Endothelial cell of umbilical vein (primary cell): Measurements from ENCODE around the gene C22orf42. TPM values are rescaled to one million over a fixed set of nuclear protein-coding genes. Genes with fewer than 3 reads are reported as not detected.

Experiments
- BruUV-seq: library from RNA; stranded (reverse); fragments of 400-500 nt; replicated peaks from 2 replicates; lab custom pipeline; 2021; lab: Mats Ljungman, UMichigan
- CTCF ChIA-PET: fragments of 300-600, 350-600 bp; sonication (Branson Sonifier 250); formaldehyde crosslinking; loops from one replicate; lab custom pipeline; 2021; ENCODE audit warnings: antibody characterized with exemption, inconsistent platforms; lab: Charles Lee
- POLR2A ChIA-PET: fragments of 300-600, 350-600 bp; sonication (Branson Sonifier 250); formaldehyde crosslinking; loops from one replicate; lab custom pipeline; 2021; ENCODE audit warnings: antibody characterized with exemption, inconsistent platforms; lab: Charles Lee
- DNase-seq: peaks from one replicate; pipeline ENCODE4 v3.0.0-alpha.2; 2011; ENCODE audit warnings: low read depth, low spot score
- FAIRE-seq: peaks from 2 replicates; lab custom pipeline; 2011; peaks lifted over from hg19 to GRCh38; lab: Jason Lieb, UNC
- H2AFZ ChIP-seq: 2 replicates; pipeline ENCODE4 v1.6.0; 2012; ENCODE audit warnings: low read depth, low read length, control low read depth, inconsistent platforms
- H3K27ac ChIP-seq: 2 replicates; pipeline ENCODE4 v1.5.1; 2011; ENCODE audit warnings: low read depth, mild to moderate bottlenecking, control low read depth, low read length, moderate library complexity; ENCODE audit not compliant: insufficient read depth
- H3K27me3 ChIP-seq, 2 experiments: 2 replicates each; pipeline versions ENCODE4 v1.6.0 to v1.6.1; 2011; ENCODE audit warnings: low read length in 2 of 2, mixed read lengths in 1 of 2; ENCODE audit not compliant: control insufficient read depth in 2 of 2, insufficient read depth in 2 of 2
- H3K36me3 ChIP-seq, 2 experiments: 2 replicates in 1 of 2; 3 replicates in 1 of 2; pipeline ENCODE4 v1.5.1; 2011; ENCODE audit warnings: low read length in 2 of 2, mild to moderate bottlenecking in 1 of 2, moderate library complexity in 1 of 2; ENCODE audit not compliant: control insufficient read depth in 2 of 2, insufficient read depth in 2 of 2; ENCODE audit errors: extremely low read depth in 1 of 2
- H3K4me1 ChIP-seq: 3 replicates; pipeline ENCODE4 v1.5.1; 2011; ENCODE audit warnings: mild to moderate bottlenecking, low read length; ENCODE audit not compliant: control insufficient read depth, insufficient read depth; ENCODE audit errors: extremely low read depth
- H3K4me2 ChIP-seq: 2 replicates; pipeline ENCODE4 v1.6.1; 2011; ENCODE audit warnings: low read length, control low read depth, mixed read lengths; ENCODE audit not compliant: insufficient read depth
- H3K4me3 ChIP-seq, 3 experiments: fragments of 200-600 bp in 1 of 3; sonication (generic), shearing (Covaris generic) in 1 of 3; replicated peaks in 1 of 3; 2 replicates each; pipeline ENCODE4 v1.5.1; 2011 to 2016; ENCODE audit warnings: control low read depth in 3 of 3, low read length in 3 of 3, mild to moderate bottlenecking in 2 of 3, inconsistent platforms in 1 of 3, low read depth in 1 of 3, moderate library complexity in 1 of 3; ENCODE audit not compliant: insufficient read depth in 1 of 3
- H3K79me2 ChIP-seq: 2 replicates; pipeline ENCODE4 v1.6.0; 2012; ENCODE audit warnings: low read length, inconsistent platforms; ENCODE audit not compliant: control insufficient read depth, insufficient read depth
- H3K9ac ChIP-seq: replicated peaks from 2 replicates; pipeline ENCODE3; 2011; ENCODE audit warnings: low read length, control low read depth; ENCODE audit not compliant: insufficient read depth; ENCODE audit errors: extremely low read depth
- H3K9me1 ChIP-seq: replicated peaks from 3 replicates; pipeline ENCODE4 v1.6.0; 2011; ENCODE audit warnings: mild to moderate bottlenecking, low read length; ENCODE audit not compliant: control insufficient read depth, insufficient read depth; ENCODE audit errors: extremely low read depth
- H3K9me3 ChIP-seq: replicated peaks from 2 replicates; pipeline ENCODE4 v1.5.1; 2012; ENCODE audit warnings: low read length, inconsistent platforms; ENCODE audit not compliant: control insufficient read depth, insufficient read depth
- H4K20me1 ChIP-seq: replicated peaks from 2 replicates; pipeline ENCODE3; 2011; ENCODE audit warnings: mild to moderate bottlenecking, low read length; ENCODE audit not compliant: control insufficient read depth, insufficient read depth; ENCODE audit errors: extremely low read depth
- CTCF ChIP-seq, 2 donors: IDR thresholded peaks; 1 replicate in 1 of 2; 2 replicates in 1 of 2; pipeline ENCODE4 v1.5.1; 2011; ENCODE audit warnings: low read length in 2 of 2, mild to moderate bottlenecking in 2 of 2, moderate library complexity in 2 of 2, control low read depth in 1 of 2, inconsistent platforms in 1 of 2, low read depth in 1 of 2; ENCODE audit not compliant: insufficient read depth in 1 of 2; ENCODE audit errors: extremely low read depth in 1 of 2
- EZH2 ChIP-seq: IDR thresholded peaks from 2 replicates; pipeline ENCODE4 v1.6.1; 2012; ENCODE audit warnings: borderline replicate concordance, low read depth, mild to moderate bottlenecking, moderate library complexity, low read length, inconsistent platforms; ENCODE audit not compliant: severe bottlenecking
- FOS ChIP-seq: IDR thresholded peaks from 2 replicates; pipeline ENCODE4 v1.6.1; 2011; ENCODE audit warnings: mild to moderate bottlenecking, low read length, moderate library complexity, borderline replicate concordance; ENCODE audit not compliant: insufficient read depth
- GATA2 ChIP-seq: IDR thresholded peaks from 2 replicates; pipeline ENCODE4 v1.7.0; 2011; ENCODE audit warnings: low read depth, mild to moderate bottlenecking, moderate library complexity, mixed read lengths, low read length; ENCODE audit not compliant: insufficient read length, insufficient read depth
- JUN ChIP-seq: IDR thresholded peaks from 2 replicates; pipeline ENCODE4 v1.6.1; 2011; ENCODE audit warnings: borderline replicate concordance, low read depth; ENCODE audit not compliant: insufficient read length, insufficient read depth
- MAX ChIP-seq: IDR thresholded peaks from 2 replicates; pipeline ENCODE4 v1.6.1; 2011; ENCODE audit not compliant: insufficient read depth, insufficient read length
- MYC ChIP-seq: IDR thresholded peaks from one replicate; pipeline ENCODE4 v1.6.1; 2011; ENCODE audit warnings: mild to moderate bottlenecking, low read depth, low read length
- POLR2AphosphoS5 ChIP-seq: IDR thresholded peaks from 2 replicates; pipeline ENCODE4 v1.6.1; 2012; ENCODE audit warnings: low read depth, mild to moderate bottlenecking, control low read depth, low read length, moderate library complexity; ENCODE audit not compliant: insufficient read depth
- dilution Hi-C: fragments of 300-500 bp; cut with MboI; formaldehyde crosslinking; loops from one replicate; pipeline ENCODE4 v1.15.0; 2019; ENCODE audit warnings: low sequenced_read_pairs; ENCODE audit not compliant: extremely low pct_ligation_motif_present
- intact Hi-C: fragments of 100-400 bp; cut with micrococcal nuclease; formaldehyde crosslinking; loops from one replicate; pipeline ENCODE4 v1.10.0; 2022
- polyA plus RNA-seq, 4 experiments: library from polyadenylated mRNA; depleted of rRNA in 3 of 4; stranded (reverse) in 3 of 4; unstranded in 1 of 4; fragments of >200 nt; gene quantifications; 2 replicates each; pipeline versions ENCODE4 v1.2.1 to v1.2.3, GENCODE V29; 2011 to 2012; ENCODE audit warnings: missing spikeins in 1 of 4
- total RNA-seq: library from RNA; stranded (reverse); gene quantifications from 2 replicates; pipeline ENCODE4 v1.2.3, GENCODE V29; 2021

C22orf42 gene
- total and polyA plus RNA-seq, 2 donors (not counting 3 experiments of a cell fraction or from before 2014, with no cell fraction given): not detected

GRCh38 chr22:32177221-32177765 lies 18.2 kb upstream of the C22orf42 start:
- no peak for TF ChIP-seq POLR2AphosphoS5
- no peak for TF ChIP-seq JUN
- TF ChIP-seq GATA2: no peak
- TF ChIP-seq MAX: no peak
- H3K9me1 ChIP-seq: no peaks in the 10 kb centered on the region
- H3K9me3 ChIP-seq: no peaks in the 10 kb centered on the region
- no peak overlapping the region for H3K27ac ChIP-seq
- CTCF ChIA-PET: no interaction called here
- dilution Hi-C loops (no loop called here), intact Hi-C loops (no loop called here)
- no peak overlapping the region for H3K4me2 ChIP-seq
- POLR2A ChIA-PET: no interaction called here
- H3K9ac ChIP-seq: no peak overlapping the region
- no peaks in the 10 kb centered on the region for H3K79me2 ChIP-seq
- no TSS peak for BruUV-seq
- FAIRE-seq (no peak), DNase-seq (no peak)
- no peaks in the 10 kb centered on the region for H3K4me1 ChIP-seq
- no peak overlapping the region for H3K4me3 ChIP-seq
- peaks cover 5 to 11% of the 10 kb centered on the region in 2 experiments for H3K27me3 ChIP-seq
- no peaks in the 10 kb centered on the region for H3K36me3 ChIP-seq
- no peak overlapping the region for H2AFZ ChIP-seq
- no peaks in the 10 kb centered on the region for H4K20me1 ChIP-seq

GRCh38 chr22:32175683-32176644 lies 16.9 kb upstream of the C22orf42 start:
- Histone ChIP-seq H3K27me3 (peaks cover 5 to 11% of the 10 kb centered on the region in 2 experiments), H3K36me3 (no peaks in the 10 kb centered on the region), H3K9ac (no peak overlapping the region), H3K4me3 (no peak overlapping the region), H3K27ac (no peak overlapping the region), H3K9me1 (no peaks in the 10 kb centered on the region), H4K20me1 (no peaks in the 10 kb centered on the region), H3K4me1 (no peaks in the 10 kb centered on the region), H3K9me3 (no peaks in the 10 kb centered on the region), H3K79me2 (no peaks in the 10 kb centered on the region), H3K4me2 (no peak overlapping the region), H2AFZ (no peak overlapping the region)
- intact Hi-C loops (no loop called here), dilution Hi-C loops (no loop called here)
- CTCF ChIA-PET: no interaction called here
- TF ChIP-seq POLR2AphosphoS5 (no peak), FOS (no peak), CTCF (IDR thresholded peaks at IDR 0.05; ENCODE audit: extremely low read depth in 1 of 2, insufficient read depth in 1 of 2, low read depth in 1 of 2, low read length in 2 of 2) (no peak), MYC (no peak), GATA2 (no peak), EZH2 (no peak), MAX (no peak)
- BruUV-seq: no TSS peak
- no peak for DNase-seq
- no peak for FAIRE-seq
- POLR2A ChIA-PET: no interaction called here
